Heart left ventricle (tissue), 13 donors: ENCODE measurements around the gene LDLRAD2.

Source experiments
- POLR2A ChIP-seq, 2 donors: fragments of 450-650 bp; IDR thresholded peaks; one replicate each; pipeline ENCODE4 v1.6.1; 2017; ENCODE audit warnings: antibody characterized with exemption in 2 of 2, mild to moderate bottlenecking in 2 of 2, moderate library complexity in 2 of 2
- TF ChIP-seq, protein P1 (sequence below), 12 donors: fragments of 200-600 bp; sonication (generic) in 4 of 12; IDR thresholded peaks; one replicate each; pipeline versions ENCODE4 v1.5.0 to v1.8.0; 2018 to 2022; ENCODE audit warnings: antibody characterized with exemption in 12 of 12, mild to moderate bottlenecking in 5 of 12
- donor health status: ischemic (EF 13 %, LVEDD 7.1; RV severe dilation, severe dysfunction).
- donor health status: DM: no; HTN: yes; CAD: no.
- donor health status: DM: no; HTN: no; CAD: no.
- donor health status: ischemic (EF 25% LVEDD 6.9; RV normal size, moderate dysfunction).
- donor health status: ischemic (EF 25% LVEDD 5.7; RV mildly dilated, moderate dysfunction).
- donor health status: ischemic (EF 35%, LVEDD 5.7; RV mildly dilated, moderate dysfunction).
- donor health status: nonischemic (EF 11% LVEDD 7.7; RV severe dilation, severe dysfunction).
- donor health status: DM: yes; HTN: yes; CAD: no.
- donor health status: PGD.
- donor health status: ischemic (EF 29% LVEDD 5.4; RV normal size, mild dysfunction).
- donor health status: nonischemic (EF 23%, LVEDD 6.1; RV moderate dilation, normal function).

DNA sequence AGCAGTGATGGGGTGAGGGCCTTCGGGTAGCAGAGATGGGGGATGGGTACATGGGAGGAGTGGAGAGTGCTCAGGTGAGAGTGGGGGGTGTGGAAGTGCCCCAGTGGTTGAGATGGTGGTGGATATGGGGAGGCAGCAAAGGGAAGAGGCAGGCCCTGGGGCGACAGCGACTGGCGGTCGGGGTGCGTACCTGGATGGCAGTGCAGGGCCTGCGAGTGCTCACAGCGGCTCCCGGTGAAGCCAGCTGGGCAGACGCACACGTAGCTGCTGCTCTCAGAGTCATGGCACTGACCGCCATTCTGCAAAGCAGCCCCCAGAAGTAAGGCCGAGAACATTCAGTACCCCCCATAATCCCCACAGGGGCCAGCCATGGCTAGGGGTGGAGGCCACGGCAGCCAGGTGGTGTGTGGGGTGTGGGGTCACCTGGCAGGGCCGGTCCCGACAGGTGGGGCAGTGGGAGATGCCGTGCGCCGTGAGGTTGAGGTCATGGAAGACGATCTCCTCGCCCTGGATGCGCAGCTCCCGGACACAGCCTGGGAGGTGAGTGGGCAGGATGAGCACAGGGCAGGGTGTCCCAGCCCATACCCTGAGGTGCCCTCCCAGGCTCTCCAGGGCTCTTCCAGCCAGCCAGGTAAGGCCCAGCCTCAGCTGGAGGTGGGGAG, 18.9 kb downstream of the LDLRAD2 start:
- TF ChIP-seq, protein P1, sequence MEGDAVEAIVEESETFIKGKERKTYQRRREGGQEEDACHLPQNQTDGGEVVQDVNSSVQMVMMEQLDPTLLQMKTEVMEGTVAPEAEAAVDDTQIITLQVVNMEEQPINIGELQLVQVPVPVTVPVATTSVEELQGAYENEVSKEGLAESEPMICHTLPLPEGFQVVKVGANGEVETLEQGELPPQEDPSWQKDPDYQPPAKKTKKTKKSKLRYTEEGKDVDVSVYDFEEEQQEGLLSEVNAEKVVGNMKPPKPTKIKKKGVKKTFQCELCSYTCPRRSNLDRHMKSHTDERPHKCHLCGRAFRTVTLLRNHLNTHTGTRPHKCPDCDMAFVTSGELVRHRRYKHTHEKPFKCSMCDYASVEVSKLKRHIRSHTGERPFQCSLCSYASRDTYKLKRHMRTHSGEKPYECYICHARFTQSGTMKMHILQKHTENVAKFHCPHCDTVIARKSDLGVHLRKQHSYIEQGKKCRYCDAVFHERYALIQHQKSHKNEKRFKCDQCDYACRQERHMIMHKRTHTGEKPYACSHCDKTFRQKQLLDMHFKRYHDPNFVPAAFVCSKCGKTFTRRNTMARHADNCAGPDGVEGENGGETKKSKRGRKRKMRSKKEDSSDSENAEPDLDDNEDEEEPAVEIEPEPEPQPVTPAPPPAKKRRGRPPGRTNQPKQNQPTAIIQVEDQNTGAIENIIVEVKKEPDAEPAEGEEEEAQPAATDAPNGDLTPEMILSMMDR (IDR thresholded peaks at IDR 0.05) = no peak
- TF ChIP-seq POLR2A (IDR thresholded peaks at IDR 0.05) = no peak
